Heart right ventricle (tissue), 16 donors: ENCODE data around the gene DNAI2. TPM values are rescaled to one million over a fixed set of nuclear protein-coding genes. Genes with fewer than 3 reads are reported as not detected.

Experiments used
- ATAC-seq, 8 donors: fragments of 200-7000 bp; cut with Tn5 transposase; one replicate each; pipeline ENCODE4 v1.9.1; 2020; ENCODE audit warnings: mild to moderate bottlenecking in 8 of 8, moderate library complexity in 8 of 8, moderate number of reproducible peaks in 1 of 8
- DNase-seq, 2 donors: peaks; one replicate each; pipeline ENCODE4 v3.0.0-alpha.2; 2020
- H3K27ac ChIP-seq, 10 donors: fragments of 200-600 bp; sonication (generic) in 2 of 10; one replicate each; pipeline versions ENCODE4 v1.5.0 to v1.8.0; 2020 to 2022; ENCODE audit warnings: mild to moderate bottlenecking in 3 of 10
- H3K27me3 ChIP-seq, 7 donors: fragments of 200-600 bp; one replicate each; pipeline ENCODE4 v1.8.0; 2021 to 2022; ENCODE audit warnings: mild to moderate bottlenecking in 2 of 7
- H3K36me3 ChIP-seq, 9 donors: fragments of 200-600 bp; sonication (generic) in 1 of 9; one replicate each; pipeline versions ENCODE4 v1.5.0 to v1.8.0; 2020 to 2022; ENCODE audit warnings: mild to moderate bottlenecking in 2 of 9
- H3K4me1 ChIP-seq, 9 donors: fragments of 200-600 bp; sonication (generic) in 1 of 9; one replicate each; pipeline versions ENCODE4 v1.5.0 to v1.8.0; 2020 to 2022; ENCODE audit warnings: mild to moderate bottlenecking in 4 of 9
- H3K4me3 ChIP-seq, 10 donors: fragments of 200-600 bp; sonication (generic) in 2 of 10; one replicate each; pipeline versions ENCODE4 v1.5.0 to v1.8.0; 2020 to 2022; ENCODE audit warnings: mild to moderate bottlenecking in 7 of 10, moderate library complexity in 2 of 10
- H3K9me3 ChIP-seq, 11 donors: fragments of 200-600 bp in 10 of 11; sonication (generic) in 2 of 11; one replicate each; pipeline versions ENCODE4 v1.5.0 to v1.8.0; 2013 to 2022; ENCODE audit warnings: mild to moderate bottlenecking in 2 of 11, control low read depth in 1 of 11, moderate library complexity in 1 of 11
- CTCF ChIP-seq, 9 donors: fragments of 200-600 bp; sonication (generic) in 2 of 9; IDR thresholded peaks; one replicate each; pipeline versions ENCODE4 v1.5.0 to v1.8.0; 2021 to 2022; ENCODE audit warnings: antibody characterized with exemption in 9 of 9, mild to moderate bottlenecking in 5 of 9, moderate library complexity in 1 of 9
- WGBS, 2 donors: extraction: QIAGEN DNeasy Blood & Tissue Kit; methylation state at CpG; one replicate each; pipeline ENCODE4 v1.1.7; 2013; ENCODE audit warnings: inconsistent platforms in 1 of 2; 5-methylcytosine and 5-hydroxymethylcytosine counted together
- intact Hi-C, 10 donors: fragments of 100-400 bp; cut with DNase I; formaldehyde crosslinking; loops; one replicate each; pipeline versions ENCODE4 v1.11.1 to v1.14.2; 2022
- polyA plus RNA-seq, 2 donors: library from polyadenylated mRNA; stranded (reverse); fragments of 200-250 nt; gene quantifications; one replicate each; pipeline ENCODE4 v1.2.3, GENCODE V29; 2013
- total RNA-seq, 10 donors: library from RNA; stranded (reverse); fragmentation: NEBNext Ultra II Directional in 3 of 10; extraction: Animal tissue kit (Norgen Biotek cat#: 25700) in 3 of 10; gene quantifications; one replicate each; pipeline versions ENCODE4 v1.2.1 to v1.2.4, GENCODE V29; 2021 to 2023
- donor health status: Arrhythmogenic right ventricular cardiomyopathy.
- donor health status: ischemic (EF 13 %, LVEDD 7.1; RV severe dilation, severe dysfunction).
- donor health status: healthy with polysubstance abuse.
- donor health status: DM: no; HTN: yes; CAD: no.
- donor health status: DM: no; HTN: no; CAD: no.
- donor health status: ischemic (EF 25% LVEDD 6.9; RV normal size, moderate dysfunction).
- donor health status: ischemic (EF 25% LVEDD 5.7; RV mildly dilated, moderate dysfunction).
- donor health status: healthy.
- donor health status: DM: yes; HTN: yes; CAD: no.
- donor health status: Ischemic cardiomyopathy.
- donor health status: ischemic (EF 35%, LVEDD 5.7; RV mildly dilated, moderate dysfunction).
- donor health status: nonischemic (EF 11% LVEDD 7.7; RV severe dilation, severe dysfunction).
- donor health status: DM: yes; HTN: yes; CAD: no.
- donor health status: PGD.
- donor health status: ischemic (EF 29% LVEDD 5.4; RV normal size, mild dysfunction).
- donor health status: nonischemic (EF 23%, LVEDD 6.1; RV moderate dilation, normal function).

Gene DNAI2
- total and polyA plus RNA-seq, 12 donors = 0.16 TPM; not detected in 11

GRCh38 chr17:74289688-74290087 lies 15.7 kb downstream of the DNAI2 start:
- H3K36me3 ChIP-seq = no peaks in the 10 kb centered on the region
- ATAC-seq = peak in 1 of 8 donors; percentile 34
- TF ChIP-seq CTCF (IDR thresholded peaks at IDR 0.05) = no peak
- 74 to 82% methylated on average over 11 of the region's 11 CpGs for WGBS, 2 donors
- H3K4me3 ChIP-seq = no peak overlapping the region
- peaks cover 0 to 17% (median 6%) of the 10 kb centered on the region in 9 donors for H3K4me1 ChIP-seq
- no peaks in the 10 kb centered on the region for H3K27me3 ChIP-seq
- intact Hi-C loops = no loop called here
- H3K9me3 ChIP-seq = peaks cover 0 to 1% (median 0%) of the 10 kb centered on the region in 11 donors
- no peak overlapping the region for H3K27ac ChIP-seq
- no peak for DNase-seq

GRCh38 chr17:74290340-74290739 lies 16.3 kb downstream of the DNAI2 start:
- Histone ChIP-seq H3K9me3 (peaks cover 0 to 2% (median 0%) of the 10 kb centered on the region in 11 donors), H3K36me3 (no peaks in the 10 kb centered on the region), H3K4me3 (no peak overlapping the region), H3K4me1 (peaks cover 0 to 12% (median 0%) of the 10 kb centered on the region in 9 donors), H3K27me3 (no peaks in the 10 kb centered on the region), H3K27ac (peak overlapping the region in 9 of 10 donors; percentile 13 to 65 (median 47))
- intact Hi-C loops = no loop called here
- ATAC-seq (peak in 7 of 8 donors; percentile 38 to 85 (median 72)), DNase-seq (no peak)
- WGBS, 2 donors = 40 to 58% methylated on average over 11 of the region's 11 CpGs
- TF ChIP-seq CTCF (IDR thresholded peaks at IDR 0.05) = peak in 1 of 9 donors; percentile 14

- peaks cover 0 to 29% (median 8%) of the 10 kb centered on the region in 9 donors for H3K4me1 ChIP-seq
- intact Hi-C loops = no loop called here
- ATAC-seq (no peak), DNase-seq (no peak)
- H3K9me3 ChIP-seq = peaks cover 0 to 2% (median 0%) of the 10 kb centered on the region in 11 donors
- WGBS, 2 donors = 95 to 97% methylated on average over 10 of the region's 10 CpGs
- no peaks in the 10 kb centered on the region for H3K27me3 ChIP-seq
- TF ChIP-seq CTCF (IDR thresholded peaks at IDR 0.05) = no peak
- H3K27ac ChIP-seq = no peak overlapping the region
- H3K4me3 ChIP-seq = no peak overlapping the region
- no peaks in the 10 kb centered on the region for H3K36me3 ChIP-seq
Measured at GRCh38 chr17:74292495-74292894, 18.5 kb downstream of the DNAI2 start.

- H3K9me3 ChIP-seq = peaks cover 0 to 2% (median 0%) of the 10 kb centered on the region in 11 donors
- no peak for TF ChIP-seq CTCF (IDR thresholded peaks at IDR 0.05)
- peaks cover 0 to 5% (median 0%) of the 10 kb centered on the region in 7 donors for H3K27me3 ChIP-seq
- WGBS, 2 donors = 36 to 44% methylated on average over 10 of the region's 10 CpGs
- ATAC-seq (peak; percentile 90 to 97 (median 92)), DNase-seq (peak in 1 of 2 donors; percentile 69)
- intact Hi-C loops = loop anchor here in 8 of 10 donors (1.0 to 5.0 kb wide), 6 partner anchors 81 to 86 kb away; partner anchors contain the start of gene TTYH2 (in 6 of the 8)
- peak overlapping the region; percentile 67 to 92 (median 83) for H3K27ac ChIP-seq
- H3K36me3 ChIP-seq = no peaks in the 10 kb centered on the region
- H3K4me3 ChIP-seq = no peak overlapping the region
- H3K4me1 ChIP-seq = peaks cover 0 to 23% (median 8%) of the 10 kb centered on the region in 9 donors
Measured at GRCh38 chr17:74295625-74296547, 21.9 kb downstream of the DNAI2 start.
